ENCODE measurements around the gene MCRIP2. TPM values are rescaled to one million over a fixed set of nuclear protein-coding genes. Genes with fewer than 3 reads are reported as not detected.

Gene MCRIP2
- total RNA-seq, 1 donor from 2014 or later, result 24.6 TPM

DNA sequence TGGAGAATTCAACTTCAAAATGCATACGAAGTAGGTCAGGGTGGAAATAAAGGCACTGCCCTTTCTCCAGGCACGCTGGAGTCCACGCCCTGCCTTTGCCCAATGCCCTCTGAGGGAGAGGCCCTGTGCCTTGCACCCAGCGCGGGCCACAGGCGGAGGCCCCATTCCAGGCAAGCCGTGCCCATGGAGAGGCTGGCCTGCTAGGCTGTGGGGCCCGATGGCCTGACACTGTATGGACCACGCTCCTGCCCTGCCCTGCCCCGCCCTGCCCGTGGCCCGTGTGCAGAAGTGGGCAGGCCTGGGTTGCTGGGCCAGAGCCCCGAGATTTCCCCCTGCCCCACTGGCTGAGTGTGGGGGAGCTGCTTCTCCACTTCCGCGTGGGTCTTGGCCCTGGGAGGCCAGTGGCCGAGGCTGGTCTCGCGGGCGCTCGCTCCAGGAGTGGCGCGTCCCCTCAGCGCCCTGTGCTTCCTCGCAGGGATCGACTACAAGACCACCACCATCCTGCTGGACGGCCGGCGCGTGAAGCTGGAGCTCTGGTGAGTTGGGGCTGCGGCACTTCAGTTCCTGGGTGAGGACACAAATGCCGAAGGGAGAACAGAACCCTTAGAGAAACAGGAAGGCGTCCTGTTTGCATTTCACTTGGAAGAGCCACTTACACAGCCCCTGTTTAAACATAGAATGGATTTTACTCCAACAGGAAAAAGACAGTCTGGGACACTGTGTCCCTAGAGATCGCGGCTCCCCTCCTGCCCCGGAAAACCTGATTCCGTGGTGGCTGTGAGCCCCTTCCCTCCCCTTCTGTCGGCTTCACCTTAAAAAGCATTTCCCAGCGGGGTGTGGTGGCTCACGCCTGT lies 24.7 kb upstream of the MCRIP2 start:
- DNase-seq (ENCODE audit: low spot score), result no peak

DNA sequence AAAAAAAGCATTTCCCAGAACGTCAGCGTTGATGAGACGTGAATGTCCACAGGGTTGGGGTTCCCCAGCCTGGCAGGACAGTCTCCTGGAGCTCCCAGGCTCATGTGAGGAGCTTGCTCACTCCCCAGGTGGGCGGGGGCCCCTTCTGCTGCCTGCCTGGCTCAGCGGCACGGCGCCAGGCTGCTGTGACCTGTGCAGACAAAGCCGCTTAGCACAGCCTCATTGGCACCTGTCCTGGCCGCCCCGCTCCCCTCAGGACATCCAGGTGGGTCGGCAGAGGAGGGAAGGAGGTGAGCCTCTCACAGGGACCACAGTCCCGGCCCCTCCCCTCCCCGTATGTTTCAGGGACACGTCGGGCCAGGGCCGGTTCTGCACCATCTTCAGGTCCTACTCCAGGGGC lies 23.8 kb upstream of the MCRIP2 start:
- no peak for DNase-seq (ENCODE audit: low spot score)

DNA sequence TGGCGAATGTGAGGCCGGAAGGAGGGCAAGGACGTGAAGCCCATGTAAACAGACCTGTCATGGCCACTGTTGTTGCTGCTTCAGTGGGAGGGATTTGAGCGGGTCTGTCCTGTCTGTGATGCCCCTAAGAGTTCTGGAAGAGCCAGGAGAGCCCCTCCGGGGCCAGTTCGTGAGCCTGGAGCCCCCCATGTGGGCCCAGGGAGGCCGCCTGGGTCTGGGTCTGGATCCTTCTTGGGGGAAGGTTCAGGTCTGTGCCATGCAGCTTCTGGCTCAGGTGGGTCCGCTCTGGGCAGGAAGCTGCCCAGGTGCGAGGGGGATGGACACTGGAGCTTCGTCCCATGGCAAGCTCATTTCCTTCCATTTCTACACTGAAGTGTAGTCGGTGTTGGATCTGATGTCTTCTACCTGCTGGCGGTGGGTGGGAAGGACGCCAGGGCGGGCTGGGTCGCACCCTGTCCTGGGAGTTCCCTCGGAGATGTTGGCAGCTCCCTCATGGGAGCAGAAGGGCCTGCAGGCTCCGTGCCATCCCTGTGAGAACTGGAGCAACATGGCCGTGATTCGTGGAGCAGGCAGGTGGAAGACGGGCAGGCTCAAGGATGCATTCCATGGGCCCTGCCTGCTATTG lies 22.0 kb upstream of the MCRIP2 start:
- DNase-seq (ENCODE audit: low spot score), result no peak

DNA sequence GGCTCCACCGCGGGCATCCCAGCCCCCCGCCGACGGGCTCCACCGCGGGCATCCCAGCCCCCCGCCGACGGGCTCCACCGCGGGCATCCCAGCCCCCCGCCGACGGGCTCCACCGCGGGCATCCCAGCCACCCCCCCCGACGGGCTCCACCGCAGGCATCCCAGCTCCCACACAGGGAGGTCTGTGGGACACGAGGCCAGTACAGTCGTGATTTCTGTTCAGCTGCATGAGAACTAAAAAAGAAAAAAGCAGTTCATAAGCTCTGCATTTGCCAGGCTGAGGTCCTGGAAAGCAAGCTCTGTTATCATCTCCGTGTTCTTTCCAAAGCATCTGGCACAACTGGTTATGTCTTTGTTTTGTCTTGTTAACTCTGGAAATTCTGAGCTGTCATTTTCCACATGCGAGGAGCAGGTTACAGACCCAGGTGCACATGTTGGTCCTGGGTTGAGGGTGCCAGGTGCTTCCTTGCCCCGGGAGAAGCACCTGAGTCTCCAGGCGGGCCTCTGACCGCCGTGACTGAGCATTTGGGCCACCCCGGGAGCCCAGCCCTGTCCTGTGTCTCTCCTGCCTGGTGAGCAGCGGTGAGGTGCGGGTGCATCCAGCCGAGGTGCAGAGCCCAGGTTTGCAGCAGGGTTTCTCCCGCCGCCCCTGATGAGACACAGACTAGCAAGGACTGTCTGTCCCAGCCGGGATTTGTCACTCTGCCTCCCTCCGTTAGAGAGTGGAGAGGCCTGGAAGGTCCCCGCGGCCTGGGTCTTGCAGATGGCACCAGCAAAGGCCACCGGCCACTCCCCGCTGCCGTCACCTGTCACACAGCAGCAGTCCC lies 20.7 kb upstream of the MCRIP2 start:
- DNase-seq (ENCODE audit: low spot score), result peak; percentile 48

DNA sequence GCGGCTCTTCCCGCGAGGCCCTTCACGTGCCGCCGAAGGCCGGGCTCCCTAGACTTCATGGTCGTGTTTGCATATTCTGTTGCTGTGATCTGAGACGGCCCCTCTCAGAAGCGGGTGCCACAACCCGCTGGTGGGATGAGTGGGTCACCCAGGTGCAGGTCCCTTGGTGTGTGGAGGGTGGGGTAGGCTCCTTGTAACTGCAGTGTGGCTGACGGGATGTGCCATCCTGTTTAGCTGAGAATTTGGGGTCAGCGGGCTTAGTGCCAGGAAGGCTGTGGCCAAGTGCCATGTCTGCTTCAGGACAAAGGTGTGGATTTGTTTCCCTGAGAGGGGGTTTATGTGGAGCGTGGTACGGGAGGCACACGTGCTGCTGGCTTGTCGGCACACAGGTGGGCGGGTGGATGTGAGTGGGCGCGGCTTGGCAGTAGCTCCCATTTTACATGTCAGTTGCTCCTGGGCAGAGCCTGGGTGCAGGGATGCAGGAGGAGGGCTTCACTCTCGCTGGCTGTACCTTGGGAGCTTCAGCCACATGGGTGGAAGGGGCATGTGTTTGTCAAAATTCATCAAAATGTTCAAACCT lies 20.0 kb upstream of the MCRIP2 start:
- no peak for DNase-seq (ENCODE audit: low spot score)

DNA sequence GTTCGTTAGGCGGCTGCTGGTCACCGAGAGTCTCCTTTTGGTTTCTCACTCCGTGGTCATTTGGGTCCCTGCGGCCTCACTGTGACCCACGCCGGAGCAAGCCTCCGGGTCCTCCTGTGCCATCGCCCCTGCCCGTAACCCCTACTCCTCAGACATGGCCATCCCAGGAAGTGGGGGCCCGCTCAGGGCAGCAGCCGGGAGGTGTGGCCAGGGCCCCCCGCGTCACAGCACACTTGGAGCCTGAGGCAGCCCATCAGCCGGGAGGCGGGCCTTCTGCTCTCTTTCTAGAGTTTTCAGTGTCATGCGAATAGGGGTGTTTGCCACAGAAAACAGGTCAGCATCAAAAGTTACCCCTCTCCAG lies 18.7 kb upstream of the MCRIP2 start:
- no peak for DNase-seq (ENCODE audit: low spot score)

DNA sequence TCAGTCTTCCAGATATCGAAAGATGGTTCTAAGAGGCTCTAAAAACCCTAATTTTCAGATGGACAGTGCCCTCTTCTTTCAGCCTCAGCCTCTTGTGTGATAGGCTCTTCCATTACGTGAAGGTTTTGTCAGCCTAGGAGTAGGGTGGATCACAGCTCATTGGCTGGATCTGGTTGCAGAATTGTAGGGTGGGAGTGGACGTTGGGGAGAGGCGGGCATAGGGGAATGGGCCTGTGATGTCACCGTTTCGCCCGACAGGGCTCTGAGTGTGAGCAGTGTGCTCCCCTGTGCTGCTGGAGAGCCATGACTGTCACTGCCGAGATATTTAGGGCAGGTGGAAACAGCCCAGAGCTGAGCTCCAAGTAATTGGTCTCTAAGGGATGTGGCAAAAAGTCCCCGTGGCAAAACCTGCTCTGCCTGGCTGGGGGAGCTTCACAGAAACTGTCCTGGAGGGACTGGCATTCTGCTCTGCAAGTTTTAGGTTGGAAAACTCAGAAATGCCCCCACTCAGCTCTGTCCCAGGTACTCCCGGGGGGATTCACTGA lies 17.0 kb upstream of the MCRIP2 start:
- no peak for DNase-seq (ENCODE audit: low spot score)

DNA sequence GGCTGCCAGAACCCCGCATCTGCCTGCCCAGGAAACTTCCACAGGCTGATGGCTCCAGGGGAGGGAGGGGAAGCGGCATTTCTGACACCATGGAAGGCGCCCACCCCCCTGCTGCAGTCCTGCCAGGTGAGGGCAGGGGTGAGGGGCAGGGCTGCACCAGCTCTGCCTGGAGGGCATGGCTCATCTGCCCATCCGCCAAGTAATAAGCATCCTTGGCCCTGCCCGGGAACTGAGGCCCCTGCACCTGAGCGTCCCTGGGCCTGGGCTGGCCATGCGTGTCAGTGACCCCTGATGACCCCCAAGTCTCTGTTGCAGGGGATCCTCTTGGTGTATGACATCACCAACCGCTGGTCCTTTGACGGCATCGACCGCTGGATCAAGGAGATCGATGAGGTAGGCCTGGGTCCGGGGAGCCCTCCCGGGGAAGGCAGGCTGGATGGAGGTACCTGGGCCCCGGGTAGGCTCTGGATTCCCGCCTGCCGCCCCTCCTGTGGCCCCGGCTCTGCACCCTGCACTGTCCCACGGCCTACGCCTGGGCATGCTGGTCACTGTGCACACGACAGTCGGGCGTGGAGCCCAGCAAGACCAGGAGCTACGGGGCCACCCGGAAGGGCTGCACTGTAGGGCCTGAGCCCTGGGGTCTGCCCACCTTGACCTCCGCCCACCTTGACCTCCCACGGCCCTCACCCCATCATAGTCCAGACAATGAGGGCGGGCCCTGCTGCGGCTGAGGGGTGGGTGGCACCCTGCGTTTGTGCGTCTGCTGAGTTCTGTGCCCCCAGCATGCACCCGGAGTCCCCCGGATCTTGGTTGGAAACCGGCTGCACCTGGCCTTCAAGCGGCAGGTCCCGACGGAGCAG lies 16.3 kb upstream of the MCRIP2 start:
- DNase-seq (ENCODE audit: low spot score), result no peak

DNA sequence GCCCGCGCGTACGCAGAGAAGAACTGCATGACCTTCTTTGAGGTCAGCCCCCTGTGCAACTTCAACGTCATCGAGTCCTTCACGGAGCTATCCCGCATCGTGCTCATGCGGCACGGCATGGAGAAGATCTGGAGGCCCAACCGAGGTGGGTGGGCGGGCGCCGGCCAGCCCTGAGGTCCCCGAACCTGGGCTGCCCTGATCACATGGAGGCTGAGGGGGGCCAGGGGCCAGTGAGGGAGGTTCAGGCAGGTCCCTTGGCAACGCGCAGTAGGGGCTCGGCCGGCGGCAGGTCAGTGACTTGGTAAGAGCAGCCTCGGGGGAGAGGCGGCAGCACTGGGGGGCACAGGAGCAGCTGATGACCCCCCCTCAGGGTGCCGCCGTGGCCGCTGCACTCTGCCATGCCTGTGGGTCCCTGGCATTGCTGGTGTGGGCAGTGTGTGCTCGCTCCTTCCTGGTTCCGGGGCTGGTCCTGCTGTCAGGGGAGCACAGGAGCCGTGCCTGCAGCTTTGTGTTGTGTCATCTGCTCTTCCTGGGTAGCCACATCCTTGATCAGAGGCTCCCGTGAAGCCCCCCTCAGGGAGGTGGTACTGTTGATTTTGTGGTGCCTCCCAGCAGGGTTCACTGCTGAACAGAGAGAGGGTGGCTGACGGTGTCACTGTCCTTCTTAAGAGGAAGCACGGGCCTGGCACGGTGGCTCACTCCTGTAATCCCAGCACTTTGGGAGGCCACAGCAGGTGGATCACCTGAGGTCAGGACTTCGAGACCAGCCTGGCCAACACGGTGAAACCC lies 15.5 kb upstream of the MCRIP2 start:
- DNase-seq (ENCODE audit: low spot score), result no peak

DNA sequence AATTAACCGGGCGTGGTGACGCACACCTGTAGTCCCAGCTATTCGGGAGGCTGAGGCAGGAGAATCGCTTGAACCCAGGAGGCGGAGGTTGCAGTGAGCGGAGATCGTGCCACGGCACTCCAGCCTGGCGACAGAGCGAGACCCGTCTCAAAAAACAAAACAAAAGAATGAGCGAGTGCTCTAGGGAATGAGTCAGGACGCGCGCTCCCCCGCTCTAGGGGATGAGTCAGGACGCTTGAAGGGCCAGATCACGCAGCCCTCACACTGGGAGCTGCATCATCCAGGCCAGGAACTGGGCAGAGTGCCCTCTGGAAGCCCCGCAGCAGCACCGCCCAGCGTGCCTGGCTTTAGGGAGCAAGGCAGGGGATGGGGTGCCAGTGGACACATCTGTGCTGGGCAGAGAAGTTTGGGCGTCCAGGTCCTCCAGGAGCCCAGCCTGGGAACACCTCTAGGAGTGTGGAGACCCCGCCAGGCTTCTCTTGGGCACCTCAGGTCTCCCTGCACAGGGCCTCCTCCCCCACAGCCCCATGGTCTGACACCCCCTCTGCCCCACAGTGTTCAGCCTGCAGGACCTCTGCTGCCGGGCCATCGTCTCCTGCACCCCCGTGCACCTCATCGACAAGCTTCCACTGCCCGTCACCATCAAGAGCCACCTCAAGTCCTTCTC lies 14.7 kb upstream of the MCRIP2 start:
- DNase-seq (ENCODE audit: low spot score), result no peak

DNA sequence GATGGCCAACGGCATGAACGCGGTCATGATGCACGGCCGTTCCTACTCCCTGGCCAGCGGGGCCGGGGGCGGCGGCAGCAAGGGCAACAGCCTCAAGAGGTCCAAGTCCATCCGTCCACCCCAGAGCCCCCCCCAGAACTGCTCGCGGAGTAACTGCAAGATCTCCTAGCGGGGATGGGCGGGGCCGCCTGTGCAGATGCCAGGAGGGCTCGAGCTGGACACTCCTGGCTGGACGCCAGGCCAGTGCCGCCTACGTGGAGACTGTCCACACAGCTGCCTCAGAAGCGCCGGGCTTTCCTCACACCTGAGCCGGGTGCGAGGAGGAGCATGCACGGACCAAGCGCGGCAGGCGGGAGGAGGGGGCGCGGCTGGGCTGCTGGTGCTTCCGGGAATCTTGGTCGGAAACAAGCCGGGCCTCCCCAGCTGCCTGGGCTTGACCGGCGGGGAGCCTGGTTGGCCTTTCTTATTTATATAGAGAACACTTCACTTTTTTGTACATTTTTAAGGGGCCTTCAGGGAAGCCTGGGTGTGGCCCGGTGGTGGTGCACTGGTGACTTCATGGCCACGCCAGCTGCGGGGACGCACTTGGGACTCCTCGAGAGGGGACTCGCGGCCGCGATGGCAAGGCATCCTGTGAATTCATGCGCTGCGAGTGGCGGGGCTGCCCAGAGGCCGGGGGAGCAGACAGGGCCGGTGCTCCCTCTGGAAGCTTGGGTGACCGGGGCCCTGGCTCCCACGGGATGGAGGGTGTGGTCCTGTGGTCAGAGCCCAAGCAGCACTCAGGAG lies 14.0 kb upstream of the MCRIP2 start:
- no peak for DNase-seq (ENCODE audit: low spot score)

DNA sequence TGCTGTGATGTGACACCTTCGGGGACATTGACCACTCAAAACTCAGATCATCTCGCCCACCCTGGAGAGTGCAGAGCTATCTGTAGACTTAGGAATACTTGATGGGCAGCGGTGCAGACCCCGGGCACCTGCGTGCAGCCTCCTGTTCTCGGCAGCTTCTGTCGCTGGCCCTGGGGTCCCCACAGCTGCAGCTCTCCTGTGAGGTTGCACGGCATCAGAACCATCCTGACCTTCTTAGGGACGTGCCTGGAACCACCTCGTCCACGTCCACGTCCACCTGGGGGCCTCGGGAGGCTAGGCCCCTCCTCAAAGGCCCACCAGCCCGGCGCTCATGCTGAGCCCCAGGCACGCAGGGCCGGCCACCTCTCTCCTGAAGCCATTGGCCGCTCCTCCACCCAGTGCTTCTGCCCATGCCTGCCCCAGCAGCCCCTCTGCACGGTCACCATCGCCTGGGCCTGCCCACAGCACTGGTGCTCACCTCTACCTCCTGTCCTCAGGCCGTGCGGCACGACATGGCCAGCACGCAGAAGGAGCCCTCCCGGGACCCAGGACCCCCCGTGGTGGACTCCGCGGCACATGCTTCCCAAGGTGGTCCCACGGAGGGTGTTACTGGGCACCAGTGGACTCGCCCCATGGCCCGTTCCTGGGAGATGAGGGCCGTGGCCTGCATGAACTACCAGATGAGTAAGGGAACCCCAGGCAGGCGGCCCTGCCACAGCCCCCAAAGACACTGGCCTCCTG lies 13.1 kb upstream of the MCRIP2 start:
- DNase-seq (ENCODE audit: low spot score), result no peak

DNA sequence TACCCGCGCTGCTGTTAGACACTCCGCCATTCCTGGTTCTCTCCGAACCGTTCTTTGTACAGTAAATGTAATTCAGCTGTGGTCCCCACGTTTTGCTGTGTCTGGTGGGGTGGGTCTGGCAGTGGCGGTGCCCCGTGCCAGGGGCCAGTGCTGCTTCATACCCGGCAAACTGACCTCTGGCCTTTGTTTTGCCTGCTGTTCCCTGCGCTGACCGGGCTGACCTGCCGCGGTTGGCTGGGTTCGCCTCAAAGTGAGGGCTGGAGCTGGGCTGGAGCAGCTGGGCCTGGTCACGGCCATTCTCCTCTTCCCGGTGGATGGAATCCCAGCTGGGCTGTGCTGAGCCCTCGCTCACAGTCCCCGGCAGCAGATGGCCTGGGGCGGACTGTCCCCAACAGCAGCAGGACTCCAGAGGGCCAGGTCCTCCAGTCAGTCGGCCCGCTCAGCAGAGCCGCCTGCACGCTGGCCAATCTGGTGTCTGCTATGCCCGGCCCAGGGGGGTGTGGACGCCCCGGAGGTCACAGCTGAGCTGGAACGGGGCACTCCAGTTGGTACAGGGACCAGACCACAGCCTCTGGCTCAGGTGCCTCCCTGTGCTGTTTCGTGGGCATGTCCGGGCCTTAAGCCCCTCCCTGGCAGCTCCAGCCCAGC lies 12.3 kb upstream of the MCRIP2 start:
- no peak for DNase-seq (ENCODE audit: low spot score)

DNA sequence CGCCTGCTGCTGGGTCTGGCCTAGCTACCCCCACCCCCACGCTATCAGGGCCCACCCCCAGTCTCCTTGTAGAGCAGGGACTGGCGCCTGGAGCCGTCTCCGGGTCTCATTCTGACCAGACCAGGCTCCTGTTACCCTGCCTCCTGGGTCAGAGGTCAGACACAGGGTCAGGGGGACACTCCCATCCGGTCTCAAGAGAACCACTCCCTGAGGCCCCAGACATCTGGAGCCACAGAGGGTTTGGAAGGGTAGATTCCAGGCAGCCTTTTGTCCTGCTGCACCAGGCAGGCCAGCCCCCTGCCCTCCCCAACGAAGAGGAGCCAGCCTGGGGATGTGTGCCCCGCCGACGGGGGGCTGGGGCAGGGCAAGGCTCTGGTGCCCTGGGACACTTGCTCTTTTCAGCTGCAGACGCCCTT lies 11.8 kb upstream of the MCRIP2 start:
- DNase-seq (ENCODE audit: low spot score), result no peak

DNA sequence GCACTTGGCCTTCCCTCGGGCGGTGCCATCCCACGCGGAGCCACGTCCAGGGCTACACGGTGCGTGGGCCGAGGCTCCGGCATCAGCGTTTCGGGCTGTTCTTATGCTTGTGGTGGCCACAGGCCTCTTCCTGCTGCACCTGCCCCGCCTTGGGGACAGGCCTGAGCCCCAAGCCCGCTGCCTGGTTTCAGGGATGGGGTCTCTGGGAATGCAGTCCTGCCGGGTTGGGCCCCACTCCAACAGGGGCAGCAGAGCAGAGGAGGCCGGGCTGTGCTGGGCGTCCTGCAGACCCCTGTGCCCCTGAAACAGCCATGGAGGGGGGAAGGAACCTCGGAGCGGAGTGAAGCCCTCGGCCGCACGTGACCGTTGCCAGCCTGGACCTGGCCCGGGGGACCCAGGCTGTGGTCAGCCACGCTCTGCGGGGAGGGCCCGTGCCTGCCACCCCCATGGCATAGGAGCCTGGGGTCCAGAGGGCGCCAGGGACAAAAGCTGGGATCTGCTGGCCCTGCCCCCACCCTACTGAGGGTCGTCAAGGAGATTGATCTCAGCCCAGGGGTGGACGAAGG lies 11.3 kb upstream of the MCRIP2 start:
- no peak for DNase-seq (ENCODE audit: low spot score)

DNA sequence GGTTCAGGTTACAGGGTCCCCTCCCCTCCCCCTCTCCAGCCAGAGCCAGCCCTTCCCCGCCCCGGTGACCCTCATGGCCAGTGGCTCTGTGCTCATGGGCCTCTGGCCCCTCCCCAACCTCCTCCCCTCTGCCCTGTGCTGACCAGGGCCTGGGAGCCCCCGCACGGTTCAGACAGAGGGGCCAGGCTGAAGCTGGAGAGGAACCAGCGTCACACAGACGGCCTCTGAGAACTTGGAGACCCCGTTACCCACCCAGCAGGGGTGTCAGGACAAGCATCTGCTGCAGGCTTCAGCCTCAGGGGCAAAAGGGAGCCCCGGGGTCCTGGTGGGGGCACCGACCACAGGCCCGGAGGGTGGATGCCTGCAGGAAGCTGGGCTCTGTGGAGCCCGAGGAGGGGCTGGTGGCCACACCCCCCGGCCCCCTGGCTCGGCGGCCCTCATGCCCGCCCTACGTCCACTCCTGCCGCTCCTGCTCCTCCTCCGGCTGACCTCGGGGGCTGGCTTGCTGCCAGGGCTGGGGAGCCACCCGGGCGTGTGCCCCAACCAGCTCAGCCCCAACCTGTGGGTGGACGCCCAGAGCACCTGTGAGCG lies 10.7 kb upstream of the MCRIP2 start, which contains the start of gene WFIKKN1:
WFIKKN1 (plus strand) TSS at position 171 of the 591 bp plus-strand sequence; CDS start at position 440, 269 bp downstream.
- DNase-seq (ENCODE audit: low spot score), result no peak
